ENCODE data around the gene GRAMD4.

- TF ChIP-seq EZH2phosphoT487 (IDR thresholded peaks at IDR 0.05; ENCODE audit: insufficient read depth, low read depth) (no peak), EZH2 (IDR thresholded peaks at IDR 0.05; ENCODE audit: insufficient read depth, poor library complexity, severe bottlenecking) (no peak)
Measured at GRCh38 chr22:46664301-46664855, 44.2 kb downstream of the GRAMD4 start.
